ENCODE data around the gene CMTM7.
"Not testable (repeated sequence)": the region's sequence is repeated elsewhere in the genome, so short reads cannot be mapped to it uniquely, and the experiment has no call there.

DNA sequence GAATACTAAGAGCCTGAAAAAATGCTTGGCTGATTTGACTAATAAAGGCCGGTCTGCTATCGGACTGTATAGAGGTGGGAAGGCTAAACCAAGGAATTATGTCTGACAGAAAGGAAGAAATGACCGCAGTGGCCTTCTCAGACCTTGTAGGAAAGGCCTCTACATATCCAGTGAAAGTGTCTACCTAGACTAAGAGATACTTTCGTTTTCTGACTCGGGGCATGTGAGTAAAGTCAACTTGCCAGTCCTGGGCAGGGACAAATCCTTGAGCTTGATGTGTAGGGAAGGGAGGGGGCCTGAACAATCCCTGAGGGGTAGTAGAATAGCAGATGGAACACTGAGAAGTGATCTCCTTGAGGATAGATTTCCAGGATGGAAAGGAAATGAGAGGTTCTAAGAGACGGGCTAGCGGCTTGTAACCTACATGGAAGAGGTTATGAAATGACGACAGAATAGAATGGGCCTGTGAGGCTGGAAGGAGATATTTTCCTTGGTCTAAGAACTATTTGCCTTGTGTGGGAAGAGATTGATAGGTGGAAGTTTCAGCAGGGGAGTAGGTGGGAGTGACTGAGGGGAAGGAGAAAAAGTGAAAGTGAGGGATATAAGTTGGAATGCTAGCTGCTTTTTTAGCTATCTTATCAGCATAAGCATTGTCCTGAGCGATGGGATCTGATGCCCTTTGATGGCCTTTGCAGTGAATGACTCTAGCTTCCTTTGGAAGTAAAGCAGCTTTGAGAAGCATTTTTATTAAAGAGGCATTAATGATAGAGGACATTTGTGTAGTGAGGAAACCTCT, 70.7 kb downstream of the CMTM7 start:
- TF ChIP-seq WT1, ZNF121 (tag by site-specific recombination; IDR thresholded peaks at IDR 0.05): not testable (repeated sequence)

Measured in HEK293 (cell line).